ENCODE measurements around the gene UCP2. TPM values are rescaled to one million over a fixed set of nuclear protein-coding genes. Genes with fewer than 3 reads are reported as not detected.

The UCP2 gene
- total RNA-seq, 4 donors from 2014 or later = 9.8 to 27.3 (median 12.9) TPM

- no peak for DNase-seq (ENCODE audit: low spot score in 2 of 2)
- H3K27me3 ChIP-seq = no peaks in the 10 kb centered on the region
- TF ChIP-seq POLR2AphosphoS5 (IDR thresholded peaks at IDR 0.05) = no peak
- TF ChIP-seq, protein P1, sequence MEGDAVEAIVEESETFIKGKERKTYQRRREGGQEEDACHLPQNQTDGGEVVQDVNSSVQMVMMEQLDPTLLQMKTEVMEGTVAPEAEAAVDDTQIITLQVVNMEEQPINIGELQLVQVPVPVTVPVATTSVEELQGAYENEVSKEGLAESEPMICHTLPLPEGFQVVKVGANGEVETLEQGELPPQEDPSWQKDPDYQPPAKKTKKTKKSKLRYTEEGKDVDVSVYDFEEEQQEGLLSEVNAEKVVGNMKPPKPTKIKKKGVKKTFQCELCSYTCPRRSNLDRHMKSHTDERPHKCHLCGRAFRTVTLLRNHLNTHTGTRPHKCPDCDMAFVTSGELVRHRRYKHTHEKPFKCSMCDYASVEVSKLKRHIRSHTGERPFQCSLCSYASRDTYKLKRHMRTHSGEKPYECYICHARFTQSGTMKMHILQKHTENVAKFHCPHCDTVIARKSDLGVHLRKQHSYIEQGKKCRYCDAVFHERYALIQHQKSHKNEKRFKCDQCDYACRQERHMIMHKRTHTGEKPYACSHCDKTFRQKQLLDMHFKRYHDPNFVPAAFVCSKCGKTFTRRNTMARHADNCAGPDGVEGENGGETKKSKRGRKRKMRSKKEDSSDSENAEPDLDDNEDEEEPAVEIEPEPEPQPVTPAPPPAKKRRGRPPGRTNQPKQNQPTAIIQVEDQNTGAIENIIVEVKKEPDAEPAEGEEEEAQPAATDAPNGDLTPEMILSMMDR (IDR thresholded peaks at IDR 0.05) = no peak
- no peak for TF ChIP-seq EP300 (IDR thresholded peaks at IDR 0.05)
- no peak for TF ChIP-seq POLR2A (IDR thresholded peaks at IDR 0.05)
- no peaks in the 10 kb centered on the region for H3K9me3 ChIP-seq
- peaks cover 21% of the 10 kb centered on the region for H3K4me1 ChIP-seq
- no peak overlapping the region for H3K27ac ChIP-seq
- peaks cover 6% of the 10 kb centered on the region for H3K36me3 ChIP-seq
- H3K4me3 ChIP-seq = no peak overlapping the region
These were observed 40.6 kb upstream of the UCP2 start for GRCh38 chr11:74023276-74023675.

DNA sequence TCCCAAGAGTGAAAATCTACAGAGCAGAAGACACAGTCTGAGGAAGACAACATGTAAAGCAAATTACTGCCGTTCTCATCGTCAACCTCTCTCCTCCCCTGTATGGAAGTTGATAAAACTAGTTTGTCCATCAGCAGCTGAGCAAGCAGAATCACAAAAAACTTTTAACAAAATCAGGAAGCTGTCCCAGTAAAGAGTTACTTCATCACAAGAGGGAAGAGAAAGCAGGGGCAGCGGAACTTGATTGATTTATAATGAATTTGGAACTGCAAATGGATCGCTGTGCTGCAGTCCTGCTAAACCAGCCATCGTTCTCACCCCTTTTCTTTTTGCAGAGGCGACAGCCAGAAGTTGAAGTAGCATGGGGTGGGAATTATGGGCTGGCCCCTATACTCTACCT lies 39.9 kb upstream of the UCP2 start:
- peaks cover 4% of the 10 kb centered on the region for H3K36me3 ChIP-seq
- no peak overlapping the region for H3K27ac ChIP-seq
- H3K27me3 ChIP-seq = no peaks in the 10 kb centered on the region
- H3K4me1 ChIP-seq = peaks cover 29% of the 10 kb centered on the region
- H3K9me3 ChIP-seq = no peaks in the 10 kb centered on the region
- TF ChIP-seq, protein P1 (IDR thresholded peaks at IDR 0.05) = no peak
- TF ChIP-seq EP300 (IDR thresholded peaks at IDR 0.05) (no peak), POLR2AphosphoS5 (IDR thresholded peaks at IDR 0.05) (no peak), POLR2A (IDR thresholded peaks at IDR 0.05) (no peak)
- 84% methylated on average over 6 of the region's 6 CpGs for WGBS
- no peak for DNase-seq (ENCODE audit: low spot score in 2 of 2)
- no peak overlapping the region for H3K4me3 ChIP-seq

DNA sequence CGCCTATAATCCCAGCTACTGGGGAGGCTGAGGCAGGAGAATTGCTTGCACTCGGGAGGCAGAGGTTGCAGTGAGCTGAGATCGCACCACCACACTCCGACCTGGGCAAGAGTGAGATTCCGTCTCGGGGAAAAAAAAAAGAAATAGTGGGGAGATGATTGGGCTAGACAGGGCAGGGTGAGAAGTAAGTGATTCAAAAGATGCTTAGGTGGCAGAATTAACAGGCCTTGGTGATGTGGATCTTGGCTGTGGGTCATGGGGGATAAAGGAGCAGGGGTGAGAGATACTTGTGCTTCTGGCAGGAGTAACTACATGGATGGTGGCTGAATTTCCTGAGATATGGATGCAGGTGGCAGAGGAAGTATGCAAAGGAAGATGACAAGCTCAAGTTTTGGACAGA lies 39.4 kb upstream of the UCP2 start:
- no peak overlapping the region for H3K27ac ChIP-seq
- peaks cover 6% of the 10 kb centered on the region for H3K36me3 ChIP-seq
- no peak overlapping the region for H3K4me3 ChIP-seq
- H3K4me1 ChIP-seq = peaks cover 31% of the 10 kb centered on the region
- H3K27me3 ChIP-seq = no peaks in the 10 kb centered on the region
- DNase-seq (ENCODE audit: low spot score in 2 of 2) = no peak
- WGBS = 98% methylated on average over 6 of the region's 6 CpGs
- TF ChIP-seq, protein P1 (IDR thresholded peaks at IDR 0.05) = no peak
- no peak for TF ChIP-seq POLR2A (IDR thresholded peaks at IDR 0.05)
- TF ChIP-seq POLR2AphosphoS5 (IDR thresholded peaks at IDR 0.05) = no peak
- no peak for TF ChIP-seq EP300 (IDR thresholded peaks at IDR 0.05)
- no peaks in the 10 kb centered on the region for H3K9me3 ChIP-seq

- no peak overlapping the region for H3K27ac ChIP-seq
- H3K4me1 ChIP-seq = peaks cover 31% of the 10 kb centered on the region
- H3K9me3 ChIP-seq = no peaks in the 10 kb centered on the region
- TF ChIP-seq EP300 (IDR thresholded peaks at IDR 0.05) (no peak), POLR2A (IDR thresholded peaks at IDR 0.05) (no peak), POLR2AphosphoS5 (IDR thresholded peaks at IDR 0.05) (no peak)
- TF ChIP-seq, protein P1 (IDR thresholded peaks at IDR 0.05) = no peak
- H3K36me3 ChIP-seq = peaks cover 8% of the 10 kb centered on the region
- no peak for DNase-seq (ENCODE audit: low spot score in 2 of 2)
- no peak overlapping the region for H3K4me3 ChIP-seq
- H3K27me3 ChIP-seq = no peaks in the 10 kb centered on the region
- WGBS = 86% methylated on average over 4 of the region's 4 CpGs
These were observed 37.9 kb upstream of the UCP2 start for GRCh38 chr11:74020539-74020938.

- peaks cover 8% of the 10 kb centered on the region for H3K36me3 ChIP-seq
- H3K4me1 ChIP-seq = peaks cover 34% of the 10 kb centered on the region
- no peaks in the 10 kb centered on the region for H3K9me3 ChIP-seq
- 76% methylated on average over 4 of the region's 4 CpGs for WGBS
- H3K27ac ChIP-seq = no peak overlapping the region
- no peak overlapping the region for H3K4me3 ChIP-seq
- TF ChIP-seq EP300 (IDR thresholded peaks at IDR 0.05) (no peak), POLR2A (IDR thresholded peaks at IDR 0.05) (no peak), POLR2AphosphoS5 (IDR thresholded peaks at IDR 0.05) (no peak)
- TF ChIP-seq, protein P1 (IDR thresholded peaks at IDR 0.05) = no peak
- DNase-seq (ENCODE audit: low spot score in 2 of 2) = no peak
- H3K27me3 ChIP-seq = no peaks in the 10 kb centered on the region
These were observed 37.2 kb upstream of the UCP2 start for GRCh38 chr11:74019860-74020259.
